Mucosa of rectum (tissue), 2 donors: ENCODE measurements around the gene ZFAND2A.
"Not testable (repeated sequence)": the region's sequence is repeated elsewhere in the genome, so short reads cannot be mapped to it uniquely, and the experiment has no call there.

Experiments
- H3K27ac ChIP-seq, 2 donors: one replicate each; pipeline ENCODE4 v1.7.0; 2013; ENCODE audit warnings: inconsistent platforms in 2 of 2, low read depth in 2 of 2, low read length in 2 of 2
- H3K27me3 ChIP-seq, 2 donors: one replicate each; pipeline ENCODE4 v1.7.0; 2013; ENCODE audit warnings: low read length in 2 of 2; ENCODE audit not compliant: control insufficient read depth in 2 of 2, insufficient read depth in 2 of 2
- H3K36me3 ChIP-seq, 2 donors: one replicate each; pipeline ENCODE4 v1.7.0; 2013; ENCODE audit warnings: low read length in 2 of 2; ENCODE audit not compliant: control insufficient read depth in 2 of 2, insufficient read depth in 2 of 2
- H3K4me1 ChIP-seq, 2 donors: one replicate each; pipeline ENCODE4 v1.7.0; 2013; ENCODE audit warnings: low read length in 2 of 2, mild to moderate bottlenecking in 1 of 2; ENCODE audit not compliant: control insufficient read depth in 2 of 2, insufficient read depth in 2 of 2
- H3K4me3 ChIP-seq, 2 donors: one replicate each; pipeline ENCODE4 v1.7.0; 2013; ENCODE audit warnings: low read length in 2 of 2
- H3K9ac ChIP-seq, 2 donors: one replicate each; pipeline ENCODE4 v1.7.0; 2013; ENCODE audit warnings: low read length in 2 of 2, low read depth in 1 of 2, mild to moderate bottlenecking in 1 of 2
- H3K9me3 ChIP-seq, 2 donors: one replicate each; pipeline ENCODE4 v1.7.0; 2013; ENCODE audit warnings: low read length in 2 of 2; ENCODE audit not compliant: control insufficient read depth in 2 of 2
- donor health status: healthy.
- donor health status: Normal muscosa, but diverticular disease.

ZFAND2A gene, protein sequence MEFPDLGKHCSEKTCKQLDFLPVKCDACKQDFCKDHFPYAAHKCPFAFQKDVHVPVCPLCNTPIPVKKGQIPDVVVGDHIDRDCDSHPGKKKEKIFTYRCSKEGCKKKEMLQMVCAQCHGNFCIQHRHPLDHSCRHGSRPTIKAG

DNA sequence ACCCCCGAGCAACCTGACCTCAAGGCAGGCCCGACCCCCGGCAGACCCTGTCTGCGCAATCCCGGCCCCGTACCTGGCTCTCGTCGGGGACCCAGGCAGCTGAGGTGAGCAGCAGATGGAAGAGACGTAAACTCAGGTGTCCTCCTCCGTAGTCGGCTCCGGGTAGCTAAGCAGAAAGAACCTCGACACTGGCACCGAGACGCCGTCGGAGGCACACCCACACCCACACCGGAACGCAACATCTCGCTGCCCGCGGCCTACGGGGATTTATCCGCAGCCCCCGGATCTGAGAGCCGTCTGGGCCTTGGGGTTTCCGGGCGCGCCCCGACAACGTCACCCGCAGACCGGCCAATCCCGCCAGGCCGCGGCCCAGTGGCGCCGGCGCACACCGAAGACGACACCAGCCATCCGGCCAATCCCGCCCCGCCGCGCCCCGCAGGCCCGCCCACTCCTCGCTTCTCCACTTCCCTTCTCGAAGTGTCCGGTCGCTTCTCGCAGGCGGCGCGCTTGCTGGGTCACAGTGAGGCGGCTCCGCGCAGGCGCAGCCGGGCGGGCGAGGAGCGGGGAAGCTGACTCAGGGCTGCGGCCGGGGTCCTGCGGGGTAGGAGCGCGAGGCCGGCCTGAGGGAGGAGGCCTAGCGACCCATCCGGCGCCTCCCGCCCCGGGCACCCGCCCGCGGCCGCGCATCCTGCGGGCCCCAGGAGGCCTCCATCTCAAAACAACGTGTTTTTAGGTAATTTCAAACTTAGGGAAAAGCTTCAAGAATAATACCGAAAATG lies at the start of gene ZFAND2A:
TSS of gene ZFAND2A (minus strand) at position 306 of the 779 bp plus-strand sequence. CDS start 1,984 bp downstream, outside the sequence.
- H3K4me3 ChIP-seq, result peak within 1 kb of the TSS; percentile 96 to 100
- H3K9ac ChIP-seq, result peak within 1 kb of the TSS; percentile 97 to 99
- peaks cover 19 to 30% of the 10 kb centered on the region in 2 donors for H3K36me3 ChIP-seq
- H3K4me1 ChIP-seq, result peaks cover 21 to 23% of the 10 kb centered on the region in 2 donors
- H3K27me3 ChIP-seq, result no peaks in the 10 kb centered on the region
- no peaks in the 10 kb centered on the region for H3K9me3 ChIP-seq
- H3K27ac ChIP-seq, result peak within 1 kb of the TSS; percentile 89 to 92

DNA sequence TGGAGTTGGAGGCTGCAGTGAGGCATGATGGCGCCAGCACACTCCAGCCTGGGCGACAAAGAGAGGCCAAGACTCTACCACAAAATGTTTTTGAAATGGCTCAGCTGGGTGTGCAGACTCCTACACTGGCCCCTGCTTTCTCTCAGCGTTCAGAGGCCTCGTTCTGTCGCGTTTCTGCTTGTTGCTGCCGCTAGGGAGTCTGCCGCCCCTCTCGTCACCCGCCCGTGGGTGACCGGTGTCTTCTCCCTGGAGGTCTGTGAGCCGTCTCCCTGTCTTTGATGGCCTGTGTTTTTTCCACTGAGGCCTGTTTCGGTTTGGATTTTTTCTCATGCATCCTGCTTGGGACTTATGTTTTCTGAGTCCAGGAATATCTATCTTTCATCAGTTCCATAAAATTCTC lies 49.1 kb upstream of the ZFAND2A start:
- H3K27ac ChIP-seq, result no peak overlapping the region
- peaks cover 19 to 30% of the 10 kb centered on the region in 2 donors for H3K27me3 ChIP-seq
- no peaks in the 10 kb centered on the region for H3K4me1 ChIP-seq
- no peak overlapping the region for H3K4me3 ChIP-seq
- H3K36me3 ChIP-seq, result no peaks in the 10 kb centered on the region
- H3K9me3 ChIP-seq, result no peaks in the 10 kb centered on the region
- H3K9ac ChIP-seq, result no peak overlapping the region

- H3K27me3 ChIP-seq, result peaks cover 10 to 15% of the 10 kb centered on the region in 2 donors
Observed at GRCh38 chr7:1205742-1206141, 45.7 kb upstream of the ZFAND2A start.

GRCh38 chr7:1204460-1205140 lies 44.6 kb upstream of the ZFAND2A start:
- H3K36me3 ChIP-seq, result no peaks in the 10 kb centered on the region
- no peak overlapping the region for H3K27ac ChIP-seq
- no peaks in the 10 kb centered on the region for H3K9me3 ChIP-seq
- H3K4me1 ChIP-seq, result no peaks in the 10 kb centered on the region
- H3K4me3 ChIP-seq, result no peak overlapping the region
- H3K9ac ChIP-seq, result no peak overlapping the region
- peaks cover 7 to 9% of the 10 kb centered on the region in 2 donors for H3K27me3 ChIP-seq

More at GRCh38 chr7:1205742-1206141, 45.7 kb upstream of the ZFAND2A start:
- H3K27ac ChIP-seq, H3K9ac ChIP-seq, H3K36me3 ChIP-seq, H3K4me3 ChIP-seq, H3K9me3 ChIP-seq, H3K4me1 ChIP-seq: not testable (repeated sequence)

- H3K4me3 ChIP-seq, H3K4me1 ChIP-seq, H3K36me3 ChIP-seq, H3K27me3 ChIP-seq, H3K27ac ChIP-seq, H3K9me3 ChIP-seq, H3K9ac ChIP-seq: not testable (repeated sequence)
Observed at GRCh38 chr7:1202914-1203313, 42.9 kb upstream of the ZFAND2A start.

DNA sequence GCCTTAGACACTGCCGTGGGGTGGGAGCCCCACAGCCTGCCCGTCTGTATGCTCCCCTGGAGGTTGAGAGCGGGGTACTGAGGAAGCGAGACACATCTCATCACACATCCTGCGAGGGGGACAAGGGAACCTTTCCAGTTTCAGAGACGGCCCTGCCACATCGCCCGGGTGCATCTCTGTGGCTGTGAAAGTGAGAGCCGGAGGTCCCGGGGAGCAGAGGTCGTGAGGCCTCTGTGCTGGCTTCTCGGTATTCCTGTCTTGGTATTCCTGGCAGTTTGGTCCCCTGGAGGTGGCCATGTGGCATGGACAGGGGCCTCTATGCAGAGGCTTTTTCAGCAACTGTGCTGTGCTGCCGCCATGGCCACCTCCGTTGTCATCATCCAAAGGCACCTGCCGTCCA lies 41.9 kb upstream of the ZFAND2A start:
- H3K9ac ChIP-seq, result no peak overlapping the region

GRCh38 chr7:1200045-1200444 lies 40.0 kb upstream of the ZFAND2A start:
- Histone ChIP-seq H3K9ac (no peak overlapping the region), H3K27me3 (peaks cover 4 to 6% of the 10 kb centered on the region in 2 donors), H3K4me1 (no peaks in the 10 kb centered on the region), H3K36me3 (no peaks in the 10 kb centered on the region), H3K4me3 (no peak overlapping the region), H3K27ac (no peak overlapping the region), H3K9me3 (no peaks in the 10 kb centered on the region)

More for the DNA sequence above, 41.9 kb upstream of the ZFAND2A start:
- H3K36me3 ChIP-seq, result no peaks in the 10 kb centered on the region
- H3K27ac ChIP-seq, result no peak overlapping the region
- H3K4me1 ChIP-seq, result no peaks in the 10 kb centered on the region
- H3K9me3 ChIP-seq, result no peaks in the 10 kb centered on the region
- H3K4me3 ChIP-seq, result no peak overlapping the region
- peaks cover 0 to 3% of the 10 kb centered on the region in 2 donors for H3K27me3 ChIP-seq

GRCh38 chr7:1197997-1198625 lies 38.1 kb upstream of the ZFAND2A start:
- Histone ChIP-seq H3K9me3 (no peaks in the 10 kb centered on the region), H3K36me3 (no peaks in the 10 kb centered on the region), H3K4me3 (no peak overlapping the region), H3K27me3 (peaks cover 8 to 14% of the 10 kb centered on the region in 2 donors), H3K4me1 (no peaks in the 10 kb centered on the region), H3K27ac (no peak overlapping the region), H3K9ac (no peak overlapping the region)

GRCh38 chr7:1196950-1197349 lies 37.0 kb upstream of the ZFAND2A start:
- peaks cover 10 to 17% of the 10 kb centered on the region in 2 donors for H3K27me3 ChIP-seq
- H3K36me3 ChIP-seq, result no peaks in the 10 kb centered on the region
- H3K27ac ChIP-seq, result no peak overlapping the region
- H3K9me3 ChIP-seq, result no peaks in the 10 kb centered on the region
- no peak overlapping the region for H3K9ac ChIP-seq
- no peaks in the 10 kb centered on the region for H3K4me1 ChIP-seq
- no peak overlapping the region for H3K4me3 ChIP-seq

- not testable (repeated sequence) for H3K36me3 ChIP-seq, H3K4me1 ChIP-seq, H3K9ac ChIP-seq, H3K4me3 ChIP-seq, H3K27ac ChIP-seq, H3K9me3 ChIP-seq
- peaks cover 10 to 17% of the 10 kb centered on the region in 2 donors for H3K27me3 ChIP-seq
Observed at GRCh38 chr7:1196441-1196840, 36.4 kb upstream of the ZFAND2A start.
